ENCODE data around the gene GPR84. TPM values are rescaled to one million over a fixed set of nuclear protein-coding genes. Genes with fewer than 3 reads are reported as not detected.
A peak's percentile ranks its signal among the peaks of the same experiment; 100 is the strongest.

Gene GPR84
- not detected for total RNA-seq
- long read RNA-seq = 0 reads

GRCh38 chr12:54364413-54364812 is at the start of gene GPR84:
GPR84 (minus strand) TSS chr12:54364486; CDS start chr12:54363851, 635 bp downstream.
- ATAC-seq (no peak), DNase-seq (no peak)
- intact Hi-C loops (cut with micrococcal nuclease) = loop anchor here (5.0 kb wide), 1 partner anchor 147 kb away; no protein-coding TSS in a partner anchor

- ATAC-seq (peak; percentile 28), DNase-seq (peak; percentile 68)
- intact Hi-C loops (cut with micrococcal nuclease) = no loop called here
Measured at GRCh38 chr12:54413284-54414190, 49.3 kb upstream of the GPR84 start.

- intact Hi-C loops (cut with micrococcal nuclease) = no loop called here
- ATAC-seq = peak; percentile 55
- DNase-seq = no peak
Measured at GRCh38 chr12:54412786-54413185, 48.5 kb upstream of the GPR84 start.

- ATAC-seq (peak; percentile 11), DNase-seq (no peak)
- intact Hi-C loops (cut with micrococcal nuclease) = no loop called here
Measured at GRCh38 chr12:54412348-54412747, 48.1 kb upstream of the GPR84 start.

GRCh38 chr12:54411391-54412241 is 47.3 kb upstream of the GPR84 start:
- peak; percentile 62 for ATAC-seq
- intact Hi-C loops (cut with micrococcal nuclease) = no loop called here

GRCh38 chr12:54409267-54409666 is 45.0 kb upstream of the GPR84 start:
- no peak for DNase-seq
- no peak for ATAC-seq
- intact Hi-C loops (cut with micrococcal nuclease) = no loop called here

More at GRCh38 chr12:54411391-54412241, 47.3 kb upstream of the GPR84 start:
- DNase-seq = peak; percentile 73

GRCh38 chr12:54407183-54407905 is 43.1 kb upstream of the GPR84 start:
- ATAC-seq = peak; percentile 47
- intact Hi-C loops (cut with micrococcal nuclease) = no loop called here
- DNase-seq = no peak

GRCh38 chr12:54405573-54405972 is 41.3 kb upstream of the GPR84 start:
- no peak for ATAC-seq
- DNase-seq = peak; percentile 19
- intact Hi-C loops (cut with micrococcal nuclease) = no loop called here

GRCh38 chr12:54405106-54405505 is 40.8 kb upstream of the GPR84 start:
- no peak for ATAC-seq
- intact Hi-C loops (cut with micrococcal nuclease) = no loop called here
- DNase-seq = no peak

GRCh38 chr12:54404061-54405004 is 40.0 kb upstream of the GPR84 start:
- no peak for DNase-seq
- peak; percentile 9 for ATAC-seq

GRCh38 chr12:54401119-54401518 is 36.8 kb upstream of the GPR84 start:
- ATAC-seq (no peak), DNase-seq (no peak)
- intact Hi-C loops (cut with micrococcal nuclease) = no loop called here

More at GRCh38 chr12:54404061-54405004, 40.0 kb upstream of the GPR84 start:
- intact Hi-C loops (cut with micrococcal nuclease) = no loop called here

- intact Hi-C loops (cut with micrococcal nuclease) = loop anchor here (1.0 kb wide), 1 partner anchor 40 kb away; no protein-coding TSS in a partner anchor
- DNase-seq (peak; percentile 92), ATAC-seq (peak; percentile 83)
Measured at GRCh38 chr12:54398995-54399793, 34.9 kb upstream of the GPR84 start.

GRCh38 chr12:54398218-54398617 is 33.9 kb upstream of the GPR84 start:
- no peak for DNase-seq
- intact Hi-C loops (cut with micrococcal nuclease) = no loop called here
- no peak for ATAC-seq

GRCh38 chr12:54397157-54397556 is 32.9 kb upstream of the GPR84 start:
- intact Hi-C loops (cut with micrococcal nuclease) = no loop called here
- ATAC-seq (no peak), DNase-seq (no peak)

GRCh38 chr12:54395545-54395944 is 31.3 kb upstream of the GPR84 start:
- ATAC-seq (no peak), DNase-seq (no peak)
- intact Hi-C loops (cut with micrococcal nuclease) = no loop called here

GRCh38 chr12:54394986-54395385 is 30.7 kb upstream of the GPR84 start:
- ATAC-seq (no peak), DNase-seq (no peak)
- intact Hi-C loops (cut with micrococcal nuclease) = no loop called here

GRCh38 chr12:54394281-54394719 is 30.0 kb upstream of the GPR84 start:
- DNase-seq = no peak
- intact Hi-C loops (cut with micrococcal nuclease) = no loop called here

More at GRCh38 chr12:54394281-54394719, 30.0 kb upstream of the GPR84 start:
- ATAC-seq = peak; percentile 36
